Coronary artery (tissue), 2 donors: ENCODE measurements around the gene PRTN3.
A peak's percentile ranks its signal among the peaks of the same experiment; 100 is the strongest.

Experiments
- DNase-seq: peaks from one replicate; pipeline ENCODE4 v3.0.0-alpha.2; 2017; ENCODE audit warnings: low spot score
- H3K27ac ChIP-seq, 2 donors: fragments of 200-600 bp; sonication (generic); one replicate each; pipeline ENCODE4 v1.5.1; 2016 to 2019
- H3K4me3 ChIP-seq: fragments of 200-600 bp; sonication (generic); 2 replicates; pipeline ENCODE4 v1.5.1; 2016; ENCODE audit warnings: mild to moderate bottlenecking, moderate library complexity
- CTCF ChIP-seq: fragments of 200-600 bp; sonication (generic); IDR thresholded peaks from one replicate; pipeline ENCODE4 v1.5.1; 2019; ENCODE audit warnings: antibody characterized with exemption

PRTN3 gene

GRCh38 chr19:858868-859843, 18.4 kb downstream of the PRTN3 start, which contains the start of gene CFD:
Gene CFD, plus strand, starts transcription at chr19:859664. Its CDS starts 26 bp downstream, at chr19:859690.
- peak within 1 kb of the TSS; percentile 72 for H3K4me3 ChIP-seq
- no peak for DNase-seq
- TF ChIP-seq CTCF = no peak
- peak within 1 kb of the TSS; percentile 55 to 81 for H3K27ac ChIP-seq

- peak overlapping the region in 1 of 2 donors; percentile 81 for H3K27ac ChIP-seq
- peak overlapping the region; percentile 72 for H3K4me3 ChIP-seq
- no peak for TF ChIP-seq CTCF
- DNase-seq = no peak
Observed at GRCh38 chr19:861141-861755, 20.4 kb downstream of the PRTN3 start.

GRCh38 chr19:861756-862580, 21.2 kb downstream of the PRTN3 start:
- no peak for DNase-seq

GRCh38 chr19:862581-863314, 21.9 kb downstream of the PRTN3 start:
- no peak for TF ChIP-seq CTCF
- DNase-seq = no peak
- Histone ChIP-seq H3K4me3 (peak overlapping the region; percentile 44), H3K27ac (peak overlapping the region in 1 of 2 donors; percentile 20)

More at GRCh38 chr19:861756-862580, 21.2 kb downstream of the PRTN3 start:
- TF ChIP-seq CTCF = no peak
- H3K4me3 ChIP-seq = peak overlapping the region; percentile 72
- peak overlapping the region in 1 of 2 donors; percentile 20 for H3K27ac ChIP-seq

GRCh38 chr19:863315-863620, 22.5 kb downstream of the PRTN3 start:
- no peak for TF ChIP-seq CTCF
- DNase-seq = no peak
- Histone ChIP-seq H3K4me3 (no peak overlapping the region), H3K27ac (no peak overlapping the region)

GRCh38 chr19:866769-867300, 26.0 kb downstream of the PRTN3 start:
- H3K27ac ChIP-seq = no peak overlapping the region
- DNase-seq = no peak
- no peak overlapping the region for H3K4me3 ChIP-seq
- no peak for TF ChIP-seq CTCF
